GM19372 (cell line): ENCODE results near the gene SYT1.

Experiments used
- ATAC-seq: cut with Tn5 transposase; IDR thresholded peaks from one replicate; pipeline ENCODE4 v1.9.1; 2021; ENCODE audit warnings: mild to moderate bottlenecking, low read depth, moderate library complexity; ENCODE audit not compliant: unreplicated experiment

Gene SYT1

DNA sequence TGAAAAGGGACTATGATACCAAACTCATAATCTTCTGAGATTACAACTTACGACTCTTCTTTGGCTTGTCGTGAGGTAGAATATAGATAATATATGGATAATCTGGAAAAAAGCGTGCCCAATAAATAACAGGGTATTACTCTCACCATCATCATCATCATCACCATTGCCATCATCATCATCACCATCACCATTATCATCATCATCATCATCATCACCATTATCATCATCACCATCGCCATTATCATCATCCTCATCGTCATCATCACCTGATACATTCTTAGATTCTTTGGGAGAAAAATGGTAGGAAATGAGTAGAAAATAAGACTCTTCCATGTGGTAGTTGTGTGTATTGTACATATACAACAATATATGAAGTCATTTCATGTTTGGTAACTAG, 259.8 kb downstream of the SYT1 start:
- ATAC-seq = no peak

- ATAC-seq = no peak
These were observed 260.8 kb downstream of the SYT1 start for GRCh38 chr12:79125358-79125757.

- ATAC-seq = peak; percentile 87
These were observed 262.7 kb downstream of the SYT1 start for GRCh38 chr12:79127271-79127751.

- no peak for ATAC-seq
These were observed 264.4 kb downstream of the SYT1 start for GRCh38 chr12:79128956-79129355.

DNA sequence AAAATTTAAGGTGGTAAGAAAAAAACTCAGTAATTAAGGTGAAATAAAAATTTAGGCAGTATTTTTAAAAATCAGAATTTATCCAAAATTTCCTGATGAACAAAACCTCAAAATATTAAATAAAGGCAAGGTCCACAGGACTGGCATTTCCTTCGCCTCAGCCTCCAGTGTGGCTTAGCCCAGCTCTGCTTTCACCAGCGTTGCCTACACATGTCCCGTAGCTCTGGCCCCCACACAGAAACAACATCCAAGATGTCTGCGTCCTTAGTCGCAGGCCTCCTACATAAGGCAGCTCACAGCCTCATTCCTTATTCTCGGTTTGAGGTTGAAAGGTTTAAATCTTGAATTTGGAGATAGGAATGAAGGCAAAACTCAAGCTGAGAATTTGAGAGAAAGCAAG, 274.3 kb downstream of the SYT1 start:
- no peak for ATAC-seq

DNA sequence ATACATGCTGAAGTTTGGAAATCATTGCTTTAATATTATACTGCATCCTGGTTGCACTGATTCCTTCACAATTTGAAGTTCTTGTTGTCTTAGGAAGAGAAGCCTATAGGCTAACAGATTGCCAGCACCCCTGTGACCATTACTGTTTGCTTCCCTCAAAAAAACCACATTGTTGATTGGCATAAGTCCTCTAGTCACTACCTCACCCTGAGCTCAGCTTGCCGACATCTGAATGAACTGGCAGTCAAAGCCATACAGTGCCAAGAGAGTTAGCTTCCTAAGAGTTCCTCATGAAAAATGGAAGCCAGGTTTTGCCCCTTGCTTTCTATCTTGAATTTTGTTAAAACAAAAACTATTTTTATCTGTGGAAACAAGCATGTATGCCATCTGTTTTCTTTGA, 276.1 kb downstream of the SYT1 start:
- ATAC-seq = no peak

DNA sequence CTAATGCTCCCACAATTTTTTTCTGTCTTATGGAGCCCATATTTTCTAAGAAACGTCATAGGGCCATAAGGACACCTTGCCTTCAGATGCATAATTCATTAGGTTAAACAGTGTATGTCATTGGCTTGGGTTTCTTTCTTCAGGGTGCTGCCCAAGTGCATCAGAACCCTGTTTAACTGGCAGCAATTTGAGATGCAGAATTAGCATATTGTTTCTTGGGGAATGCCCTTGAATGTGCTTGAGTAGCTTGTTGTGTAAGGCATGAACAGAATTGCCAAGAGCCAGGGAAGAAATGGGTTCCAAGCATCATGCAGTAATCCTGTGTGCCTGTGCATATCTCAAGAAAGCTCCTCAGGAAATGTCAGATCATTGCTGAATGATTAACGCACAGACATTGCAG, 277.2 kb downstream of the SYT1 start:
- ATAC-seq = no peak

GRCh38 chr12:79143803-79144202, 279.2 kb downstream of the SYT1 start:
- no peak for ATAC-seq

DNA sequence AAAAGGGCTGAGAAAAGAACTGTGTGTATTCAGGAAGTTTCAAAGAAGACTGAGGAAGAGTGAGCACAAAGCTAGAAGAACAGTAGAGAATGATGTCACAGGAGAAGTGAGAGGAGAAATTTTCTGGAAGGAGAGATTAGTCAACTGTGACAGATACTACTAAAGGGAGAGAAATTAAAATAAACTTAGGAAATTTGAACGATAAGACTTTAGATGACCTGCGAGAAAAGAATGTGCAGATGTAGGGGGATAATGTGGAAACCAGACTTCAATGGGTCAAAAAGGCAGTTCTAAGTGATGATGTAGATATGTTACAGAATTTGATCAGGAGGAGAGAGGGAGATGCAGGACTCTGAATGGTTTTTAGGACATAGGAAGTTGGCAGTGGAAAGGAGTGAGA, 287.4 kb downstream of the SYT1 start:
- ATAC-seq = no peak

DNA sequence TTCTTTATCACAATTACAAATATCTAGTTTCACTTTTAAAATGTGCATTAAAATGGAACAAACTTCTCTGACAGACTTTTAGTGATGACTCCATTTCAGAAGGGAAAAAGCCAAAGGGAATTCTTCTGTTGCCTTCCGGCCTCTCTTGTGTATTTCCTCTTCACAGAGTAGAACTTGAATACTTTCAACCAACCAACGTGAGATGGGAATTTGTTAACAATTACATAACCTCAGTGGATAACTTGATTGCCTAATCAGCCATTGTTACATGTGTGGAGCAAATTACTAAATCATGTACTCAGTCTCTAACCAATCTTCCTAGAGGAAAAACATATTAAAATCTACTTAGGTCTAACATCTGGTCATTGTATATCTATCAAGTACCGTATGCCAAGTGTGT, 291.1 kb downstream of the SYT1 start:
- no peak for ATAC-seq

GRCh38 chr12:79156846-79157463, 292.4 kb downstream of the SYT1 start:
- ATAC-seq = no peak

DNA sequence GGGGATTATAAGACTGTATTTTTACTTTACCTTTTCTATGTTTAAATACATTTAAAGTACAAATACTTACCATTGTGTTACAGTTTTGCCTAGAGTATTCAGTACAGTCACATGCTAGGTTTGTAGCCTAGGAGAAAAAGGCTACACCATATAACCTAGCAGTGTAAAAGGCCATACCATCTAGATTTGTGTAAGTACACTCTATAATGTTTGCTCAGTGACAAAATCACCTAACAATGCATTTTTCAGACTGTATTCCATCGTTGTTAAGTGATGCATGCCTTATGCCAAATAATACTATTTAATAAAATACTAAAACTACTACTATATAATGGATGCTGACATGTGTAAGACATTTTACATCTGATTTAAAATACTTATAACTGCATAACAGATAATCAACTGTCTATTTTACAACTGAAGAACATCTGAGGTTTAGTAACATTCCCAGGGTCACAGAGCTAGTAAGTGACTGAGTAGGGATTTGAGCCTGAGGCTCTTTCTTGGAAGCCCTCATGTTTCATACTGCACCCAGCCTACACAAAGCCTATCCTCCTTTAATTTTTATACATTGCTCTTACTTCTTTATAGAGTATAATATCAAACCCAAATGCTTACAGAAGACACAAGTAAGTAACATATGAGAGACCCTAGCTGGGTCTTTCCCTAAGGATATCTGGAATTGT, 296.8 kb downstream of the SYT1 start:
- no peak for ATAC-seq

- no peak for ATAC-seq
These were observed 297.7 kb downstream of the SYT1 start for GRCh38 chr12:79162147-79162772.

DNA sequence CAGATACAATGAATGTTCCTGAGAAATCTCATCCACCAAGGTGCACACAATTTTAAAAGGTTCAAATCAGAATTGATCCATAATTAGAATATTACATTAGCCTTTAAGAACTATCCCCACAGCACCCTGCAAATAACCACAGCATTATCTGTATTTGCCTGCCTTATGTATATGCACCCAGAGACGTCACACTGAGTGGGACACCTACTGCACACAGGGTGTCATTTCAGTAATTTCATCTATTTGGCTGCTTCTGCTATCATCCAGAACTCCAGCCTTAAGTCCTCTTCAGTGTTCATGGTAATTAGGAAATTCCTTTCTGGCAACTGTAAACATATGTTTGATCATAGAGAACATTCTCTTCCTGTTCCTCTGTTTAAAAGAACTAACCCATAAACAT, 298.4 kb downstream of the SYT1 start:
- ATAC-seq = no peak

- ATAC-seq = no peak
These were observed 300.3 kb downstream of the SYT1 start for GRCh38 chr12:79164890-79165289.

- no peak for ATAC-seq
These were observed 304.1 kb downstream of the SYT1 start for GRCh38 chr12:79168687-79169086.

GRCh38 chr12:79174626-79175025, 310.1 kb downstream of the SYT1 start:
- ATAC-seq = peak; percentile 77

- ATAC-seq = no peak
These were observed 318.4 kb downstream of the SYT1 start for GRCh38 chr12:79183003-79183402.

DNA sequence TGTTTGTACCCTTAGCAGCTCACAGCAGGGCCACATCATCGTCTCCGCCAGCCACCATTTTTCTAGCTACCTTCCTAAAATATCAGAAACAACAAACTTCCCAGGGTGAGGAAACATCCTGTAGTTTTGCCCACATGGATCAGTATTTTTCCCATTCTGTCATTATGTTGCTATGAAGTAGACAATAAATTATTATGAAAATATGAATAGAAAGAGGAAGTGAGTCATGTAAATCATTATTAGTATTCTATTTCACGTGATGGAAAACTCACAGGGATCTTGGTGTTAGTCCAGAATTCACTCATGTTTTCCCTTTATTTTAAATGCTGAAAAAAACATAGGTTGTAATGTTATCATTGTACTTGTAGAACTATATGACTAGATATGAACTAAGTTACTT, 319.4 kb downstream of the SYT1 start:
- no peak for ATAC-seq

GRCh38 chr12:79186506-79186905, 321.9 kb downstream of the SYT1 start:
- no peak for ATAC-seq

DNA sequence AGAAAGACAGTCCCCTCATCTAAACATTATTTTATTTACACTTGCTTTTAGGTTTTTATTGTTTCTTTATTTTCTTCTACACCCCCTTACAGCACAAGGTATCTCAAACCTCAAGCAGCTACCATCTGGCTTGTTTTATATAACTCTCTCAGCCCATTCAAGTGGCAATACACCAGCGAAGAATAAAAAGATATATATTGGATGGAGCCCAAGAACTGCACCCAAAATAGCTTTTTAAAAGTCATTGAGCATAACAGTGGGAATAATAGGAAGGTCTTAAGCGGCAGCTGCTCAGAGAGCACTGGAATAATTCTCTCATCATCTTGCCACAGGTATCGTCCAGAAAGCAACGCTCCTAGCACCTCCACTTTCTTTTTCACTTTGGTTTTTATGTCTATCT, 322.5 kb downstream of the SYT1 start:
- no peak for ATAC-seq

DNA sequence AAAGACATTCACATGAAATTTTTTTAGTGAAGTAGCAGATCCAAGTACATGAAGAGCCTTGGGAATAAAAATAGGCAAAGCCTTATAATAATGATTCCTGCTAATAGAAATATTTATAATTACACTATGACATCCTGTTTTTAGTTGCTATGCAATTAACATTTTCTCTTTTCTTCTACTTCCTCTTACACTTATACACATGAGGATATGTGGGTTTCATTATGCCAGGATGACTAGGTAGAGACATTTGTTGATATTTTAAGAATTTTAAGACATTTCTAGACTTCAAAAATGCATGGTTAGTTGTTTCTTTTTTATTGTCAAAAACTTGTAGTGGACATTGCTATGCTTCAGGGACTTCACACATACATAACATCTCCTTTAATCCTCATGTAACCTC, 326.8 kb downstream of the SYT1 start:
- ATAC-seq = no peak
